ENCODE data around the gene AOPEP. TPM values are rescaled to one million over a fixed set of nuclear protein-coding genes. Genes with fewer than 3 reads are reported as not detected.

Gene AOPEP
- total and polyA plus RNA-seq, 8 donors: 73.9 to 407 (median 101) TPM

- intact Hi-C loops (cut with DNase I; ENCODE audit: low total_unique reads): no loop called here
- no peak for DNase-seq
Observed at GRCh38 chr9:94705162-94705702, 21.3 kb upstream of the AOPEP start.

DNA sequence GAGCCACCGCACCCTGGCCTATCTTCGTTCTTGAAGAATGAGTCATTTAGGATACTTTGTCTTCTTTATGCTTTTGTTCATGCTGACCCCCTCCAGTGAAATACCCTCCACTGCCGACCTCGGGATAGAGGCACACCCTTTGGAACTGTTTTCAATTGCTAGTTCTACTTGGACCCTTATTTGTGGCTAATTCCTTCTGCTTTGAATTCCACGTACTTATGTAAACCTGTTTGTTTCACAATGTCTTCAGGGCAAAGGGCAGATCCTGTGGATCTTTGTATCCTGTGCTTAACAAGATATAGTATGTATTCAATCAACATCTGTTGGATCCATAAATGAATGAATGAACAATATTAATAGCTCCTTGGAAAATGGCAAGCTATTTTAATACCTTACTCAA, 19.6 kb upstream of the AOPEP start:
- Histone ChIP-seq H3K36me3 (no peaks in the 10 kb centered on the region), H3K9me3 (no peaks in the 10 kb centered on the region), H3K4me3 (no peak overlapping the region), H3K4me1 (no peaks in the 10 kb centered on the region), H3K27ac (no peak overlapping the region), H3K27me3 (no peaks in the 10 kb centered on the region)
- intact Hi-C loops (cut with DNase I; ENCODE audit: low total_unique reads): no loop called here
- WGBS, 5 donors: 76 to 89% (median 85%) methylated on average over 5 of the region's 5 CpGs
- no peak for DNase-seq
- TF ChIP-seq EP300 (IDR thresholded peaks at IDR 0.05): no peak
- no peak for TF ChIP-seq CTCF (IDR thresholded peaks at IDR 0.05)
- no peak for TF ChIP-seq POLR2AphosphoS5 (IDR thresholded peaks at IDR 0.05)

More at GRCh38 chr9:94705162-94705702, 21.3 kb upstream of the AOPEP start:
- no peaks in the 10 kb centered on the region for H3K4me1 ChIP-seq
- TF ChIP-seq POLR2A (IDR thresholded peaks at IDR 0.05) (no peak), CTCF (IDR thresholded peaks at IDR 0.05) (no peak), POLR2AphosphoS5 (IDR thresholded peaks at IDR 0.05) (no peak), EP300 (IDR thresholded peaks at IDR 0.05) (no peak)
- H3K27ac ChIP-seq: no peak overlapping the region
- 57 to 79% (median 65%) methylated on average over 7 of the region's 7 CpGs for WGBS, 5 donors
- H3K36me3 ChIP-seq: no peaks in the 10 kb centered on the region
- no peak overlapping the region for H3K4me3 ChIP-seq
- no peaks in the 10 kb centered on the region for H3K27me3 ChIP-seq
- no peaks in the 10 kb centered on the region for H3K9me3 ChIP-seq

DNA sequence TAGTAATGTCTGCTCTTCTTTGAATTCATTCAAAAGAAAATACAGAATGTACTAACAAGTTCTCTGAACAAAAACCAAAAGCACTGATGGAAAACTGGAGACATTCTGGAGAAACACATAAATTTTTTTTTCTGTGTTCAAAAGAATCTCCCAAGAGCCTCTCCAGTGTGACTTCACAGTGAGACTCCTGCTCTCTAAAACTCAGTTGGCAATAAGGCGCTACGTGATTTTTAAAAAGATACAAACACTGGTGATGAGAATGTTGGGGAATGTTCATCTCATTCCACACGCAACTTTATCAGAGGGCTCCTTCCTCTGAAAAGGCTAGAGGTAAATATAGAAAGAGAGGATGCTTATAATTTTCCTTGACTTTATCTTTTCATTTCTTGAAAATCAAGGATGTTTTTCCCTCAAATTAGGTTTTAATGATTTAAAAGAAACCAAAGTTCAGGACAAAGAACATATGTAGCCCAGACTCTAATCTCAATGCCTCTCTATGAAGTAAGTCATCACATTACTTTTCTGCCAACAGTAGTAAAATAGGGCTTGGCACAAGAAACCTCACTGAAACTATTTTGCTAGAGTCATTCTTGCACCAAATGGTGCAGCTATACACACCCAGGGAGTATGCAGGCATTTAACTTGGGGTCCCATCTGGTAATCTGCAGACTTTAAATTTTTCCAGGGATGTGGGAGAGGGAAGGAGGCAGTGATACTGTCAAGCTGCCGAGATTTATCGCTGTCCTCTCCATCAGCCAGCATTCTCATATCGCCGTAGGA, 12.9 kb upstream of the AOPEP start:
- H3K4me1 ChIP-seq: no peaks in the 10 kb centered on the region
- H3K9me3 ChIP-seq: no peaks in the 10 kb centered on the region
- WGBS, 5 donors: 88 to 95% (median 91%) methylated on average over 7 of the region's 7 CpGs
- H3K36me3 ChIP-seq: no peaks in the 10 kb centered on the region
- TF ChIP-seq POLR2AphosphoS5 (IDR thresholded peaks at IDR 0.05) (no peak), POLR2A (IDR thresholded peaks at IDR 0.05) (no peak), EP300 (IDR thresholded peaks at IDR 0.05) (no peak), CTCF (IDR thresholded peaks at IDR 0.05) (no peak)
- H3K27me3 ChIP-seq: no peaks in the 10 kb centered on the region
- no peak overlapping the region for H3K4me3 ChIP-seq
- intact Hi-C loops (cut with DNase I; ENCODE audit: low total_unique reads): no loop called here
- no peak for DNase-seq
- no peak overlapping the region for H3K27ac ChIP-seq

DNA sequence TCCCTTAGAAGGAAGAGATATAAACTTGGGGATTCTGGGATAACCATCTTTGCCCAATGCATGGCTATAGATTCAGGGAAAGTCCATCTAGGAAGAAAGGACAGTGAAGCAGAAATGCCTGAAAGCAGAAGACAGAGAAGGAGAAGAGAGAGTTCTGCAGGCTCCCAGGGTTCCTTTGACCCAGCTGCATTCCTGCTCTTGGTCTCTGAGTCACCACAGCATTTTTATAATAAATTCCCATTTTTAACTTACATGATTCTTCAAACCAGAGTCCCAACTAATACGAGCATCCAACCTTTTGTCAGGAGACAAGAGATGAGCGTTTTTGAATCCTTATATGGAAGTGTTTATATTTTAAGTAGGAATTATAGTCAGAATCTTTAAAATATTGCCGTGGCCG, 12.0 kb upstream of the AOPEP start:
- no peaks in the 10 kb centered on the region for H3K27me3 ChIP-seq
- no peak overlapping the region for H3K4me3 ChIP-seq
- TF ChIP-seq CTCF (IDR thresholded peaks at IDR 0.05) (no peak), POLR2AphosphoS5 (IDR thresholded peaks at IDR 0.05) (no peak), EP300 (IDR thresholded peaks at IDR 0.05) (no peak)
- H3K36me3 ChIP-seq: no peaks in the 10 kb centered on the region
- H3K9me3 ChIP-seq: no peaks in the 10 kb centered on the region
- H3K27ac ChIP-seq: no peak overlapping the region
- 68 to 90% (median 81%) methylated on average over 4 of the region's 4 CpGs for WGBS, 5 donors
- H3K4me1 ChIP-seq: no peaks in the 10 kb centered on the region
- intact Hi-C loops (cut with DNase I; ENCODE audit: low total_unique reads): no loop called here
- no peak for DNase-seq
